ENCODE measurements around the gene PTPN1.

DNA sequence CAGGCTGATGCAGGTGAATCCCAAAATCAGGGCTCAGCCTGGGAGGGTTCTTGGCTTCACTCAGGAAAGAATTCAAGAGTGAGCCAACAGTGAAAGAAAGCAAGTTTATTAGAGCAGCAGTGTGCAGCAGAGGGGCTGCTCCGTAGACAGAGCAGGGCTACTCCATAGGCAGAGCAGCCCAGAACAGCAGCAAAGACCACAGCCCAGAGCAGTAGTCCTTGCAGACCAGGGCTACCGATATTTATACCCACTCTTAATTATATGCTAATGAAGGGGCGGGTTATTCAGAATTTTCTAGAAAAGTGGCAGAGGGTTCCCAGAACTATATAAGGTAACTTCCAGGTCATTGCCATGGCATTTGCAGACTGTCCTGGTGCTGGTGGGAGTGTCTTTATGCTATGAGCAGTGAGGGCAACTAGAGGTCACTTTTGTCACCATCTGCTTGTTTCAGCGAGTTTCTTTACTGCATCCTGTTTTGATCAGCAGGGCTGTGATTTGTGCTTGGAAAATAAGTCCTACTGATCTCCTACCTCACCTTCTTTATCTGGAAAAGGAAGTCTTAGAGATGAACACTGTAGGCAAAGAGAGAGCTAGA lies 39.8 kb upstream of the PTPN1 start:
- TF ChIP-seq POLR2A (IDR thresholded peaks at IDR 0.05; ENCODE audit: low read depth, low read length), result no peak
- TF ChIP-seq PAX5 (IDR thresholded peaks at IDR 0.05; ENCODE audit: insufficient read depth, low read length, severe bottlenecking), result no peak
- TF ChIP-seq TAF1 (IDR thresholded peaks at IDR 0.05; ENCODE audit: low read depth, low read length), result no peak
- no peak for TF ChIP-seq POLR2AphosphoS5 (IDR thresholded peaks at IDR 0.05; ENCODE audit: low read depth, low read length)
